ENCODE results near the gene PPP2R5A.

DNA sequence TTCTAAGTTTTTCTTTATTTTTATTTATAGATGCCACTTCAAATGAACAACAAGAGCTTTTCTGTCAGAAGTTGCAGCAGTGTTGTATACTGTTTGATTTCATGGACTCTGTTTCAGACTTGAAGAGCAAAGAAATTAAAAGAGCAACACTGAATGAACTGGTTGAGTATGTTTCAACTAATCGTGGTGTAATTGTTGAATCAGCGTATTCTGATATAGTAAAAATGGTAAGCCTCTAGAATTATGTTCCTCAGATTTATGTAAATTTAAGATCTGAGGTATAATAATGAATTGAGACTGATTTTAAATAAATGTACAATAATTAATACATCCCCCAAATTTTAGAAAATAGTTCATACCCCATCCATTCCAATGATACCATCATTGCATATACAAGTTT lies 43.9 kb downstream of the PPP2R5A start:
- TF ChIP-seq, protein P1, sequence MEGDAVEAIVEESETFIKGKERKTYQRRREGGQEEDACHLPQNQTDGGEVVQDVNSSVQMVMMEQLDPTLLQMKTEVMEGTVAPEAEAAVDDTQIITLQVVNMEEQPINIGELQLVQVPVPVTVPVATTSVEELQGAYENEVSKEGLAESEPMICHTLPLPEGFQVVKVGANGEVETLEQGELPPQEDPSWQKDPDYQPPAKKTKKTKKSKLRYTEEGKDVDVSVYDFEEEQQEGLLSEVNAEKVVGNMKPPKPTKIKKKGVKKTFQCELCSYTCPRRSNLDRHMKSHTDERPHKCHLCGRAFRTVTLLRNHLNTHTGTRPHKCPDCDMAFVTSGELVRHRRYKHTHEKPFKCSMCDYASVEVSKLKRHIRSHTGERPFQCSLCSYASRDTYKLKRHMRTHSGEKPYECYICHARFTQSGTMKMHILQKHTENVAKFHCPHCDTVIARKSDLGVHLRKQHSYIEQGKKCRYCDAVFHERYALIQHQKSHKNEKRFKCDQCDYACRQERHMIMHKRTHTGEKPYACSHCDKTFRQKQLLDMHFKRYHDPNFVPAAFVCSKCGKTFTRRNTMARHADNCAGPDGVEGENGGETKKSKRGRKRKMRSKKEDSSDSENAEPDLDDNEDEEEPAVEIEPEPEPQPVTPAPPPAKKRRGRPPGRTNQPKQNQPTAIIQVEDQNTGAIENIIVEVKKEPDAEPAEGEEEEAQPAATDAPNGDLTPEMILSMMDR (IDR thresholded peaks at IDR 0.05): no peak
- no peak for TF ChIP-seq POLR2AphosphoS5 (IDR thresholded peaks at IDR 0.05)
